Gastroesophageal sphincter (tissue), 3 donors: ENCODE results near the gene LRRC34.

ENCODE experiments used
- EP300 ChIP-seq: sonication (generic); formaldehyde crosslinking; IDR thresholded peaks from one replicate; pipeline ENCODE4 v1.6.1; 2017; ENCODE audit warnings: antibody characterized with exemption, mild to moderate bottlenecking
- POLR2A ChIP-seq, 2 donors: fragments of 450-650 bp; IDR thresholded peaks; one replicate each; pipeline ENCODE4 v1.6.1; 2017; ENCODE audit warnings: antibody characterized with exemption in 2 of 2, mild to moderate bottlenecking in 2 of 2, moderate library complexity in 1 of 2
- POLR2AphosphoS5 ChIP-seq: sonication (generic); formaldehyde crosslinking; IDR thresholded peaks from one replicate; pipeline ENCODE4 v1.6.1; 2017; ENCODE audit warnings: antibody characterized with exemption
- TF ChIP-seq, protein P1 (sequence below), 4 experiments: fragments of 200-600 bp in 2 of 4; fragments of 450-650 bp in 2 of 4; sonication (generic) in 1 of 4; IDR thresholded peaks; one replicate each; pipeline ENCODE4 v1.5.1; 2017 to 2019; ENCODE audit warnings: antibody characterized with exemption in 4 of 4, mild to moderate bottlenecking in 2 of 4, moderate library complexity in 2 of 4

DNA sequence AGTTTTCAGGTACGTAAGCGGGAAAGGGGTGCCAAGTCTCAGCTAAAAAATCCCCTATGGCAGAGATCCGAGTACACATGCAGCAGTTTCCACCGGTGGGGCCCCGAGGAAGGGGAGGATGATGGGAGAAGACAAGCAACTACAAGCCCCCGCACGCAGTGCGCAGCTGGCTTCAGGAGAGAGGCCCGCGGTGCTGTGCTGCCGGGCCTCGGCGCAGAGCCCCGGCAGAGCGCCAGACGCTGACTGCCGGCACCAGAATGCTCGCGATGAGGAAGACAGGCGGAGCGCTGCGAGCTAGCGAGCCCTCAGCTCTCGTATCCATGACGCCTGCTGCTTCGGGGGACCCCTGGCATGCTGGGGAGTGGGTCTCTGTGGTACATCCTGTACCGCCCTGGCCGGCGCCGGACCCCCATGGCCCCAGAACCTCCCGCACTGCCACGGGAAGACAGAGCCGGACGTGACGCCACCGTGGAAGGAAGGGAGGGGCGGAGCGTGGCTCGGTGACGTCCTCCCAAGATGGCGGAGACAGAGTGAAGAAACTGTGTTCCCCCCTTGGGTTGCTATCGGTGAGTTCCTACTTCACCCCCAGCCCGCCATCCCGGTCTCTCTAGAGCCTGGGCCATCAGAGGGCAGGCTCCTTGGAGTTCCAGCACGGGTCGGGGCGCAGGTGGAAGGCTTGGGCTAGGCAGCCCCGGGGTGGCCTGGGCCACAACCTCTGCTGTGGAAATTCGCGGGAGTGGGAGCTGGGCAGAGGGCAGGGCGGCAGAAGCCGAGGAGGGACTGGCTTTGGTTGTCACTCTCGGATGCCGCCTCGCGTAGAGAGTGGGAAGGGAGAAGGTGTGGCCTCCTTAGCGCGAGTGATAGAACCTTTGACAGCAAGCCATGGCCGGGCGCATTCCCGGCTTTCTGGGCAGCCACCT lies 39.5 kb downstream of the LRRC34 start, which contains the start of gene MYNN:
- TF ChIP-seq, protein P1, sequence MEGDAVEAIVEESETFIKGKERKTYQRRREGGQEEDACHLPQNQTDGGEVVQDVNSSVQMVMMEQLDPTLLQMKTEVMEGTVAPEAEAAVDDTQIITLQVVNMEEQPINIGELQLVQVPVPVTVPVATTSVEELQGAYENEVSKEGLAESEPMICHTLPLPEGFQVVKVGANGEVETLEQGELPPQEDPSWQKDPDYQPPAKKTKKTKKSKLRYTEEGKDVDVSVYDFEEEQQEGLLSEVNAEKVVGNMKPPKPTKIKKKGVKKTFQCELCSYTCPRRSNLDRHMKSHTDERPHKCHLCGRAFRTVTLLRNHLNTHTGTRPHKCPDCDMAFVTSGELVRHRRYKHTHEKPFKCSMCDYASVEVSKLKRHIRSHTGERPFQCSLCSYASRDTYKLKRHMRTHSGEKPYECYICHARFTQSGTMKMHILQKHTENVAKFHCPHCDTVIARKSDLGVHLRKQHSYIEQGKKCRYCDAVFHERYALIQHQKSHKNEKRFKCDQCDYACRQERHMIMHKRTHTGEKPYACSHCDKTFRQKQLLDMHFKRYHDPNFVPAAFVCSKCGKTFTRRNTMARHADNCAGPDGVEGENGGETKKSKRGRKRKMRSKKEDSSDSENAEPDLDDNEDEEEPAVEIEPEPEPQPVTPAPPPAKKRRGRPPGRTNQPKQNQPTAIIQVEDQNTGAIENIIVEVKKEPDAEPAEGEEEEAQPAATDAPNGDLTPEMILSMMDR (IDR thresholded peaks at IDR 0.05): peak in 1 of 4 experiments; percentile 10
- TF ChIP-seq POLR2AphosphoS5 (peak; percentile 100), EP300 (no peak), POLR2A (IDR thresholded peaks at IDR 0.05) (peak; percentile 97 to 99)
